Left renal cortex interstitium (tissue), 4 donors: ENCODE data around the gene ST3GAL5. TPM values are rescaled to one million over a fixed set of nuclear protein-coding genes. Genes with fewer than 3 reads are reported as not detected.

Experiments
- DNase-seq, 4 donors: peaks; one replicate each; pipeline ENCODE4 v3.0.0-alpha.2; 2013; ENCODE audit warnings: low read depth in 4 of 4, low spot score in 2 of 4, missing footprints in 1 of 4
- polyA plus RNA-seq, 4 donors: library from polyadenylated mRNA; unstranded; fragments of 120-200 nt; gene quantifications; one replicate each; pipeline ENCODE4 v1.2.1, GENCODE V29; 2013; ENCODE audit not compliant: insufficient read length in 4 of 4

The ST3GAL5 gene
- polyA plus RNA-seq, 4 donors: 9.5 to 12.6 (median 12.3) TPM

DNA sequence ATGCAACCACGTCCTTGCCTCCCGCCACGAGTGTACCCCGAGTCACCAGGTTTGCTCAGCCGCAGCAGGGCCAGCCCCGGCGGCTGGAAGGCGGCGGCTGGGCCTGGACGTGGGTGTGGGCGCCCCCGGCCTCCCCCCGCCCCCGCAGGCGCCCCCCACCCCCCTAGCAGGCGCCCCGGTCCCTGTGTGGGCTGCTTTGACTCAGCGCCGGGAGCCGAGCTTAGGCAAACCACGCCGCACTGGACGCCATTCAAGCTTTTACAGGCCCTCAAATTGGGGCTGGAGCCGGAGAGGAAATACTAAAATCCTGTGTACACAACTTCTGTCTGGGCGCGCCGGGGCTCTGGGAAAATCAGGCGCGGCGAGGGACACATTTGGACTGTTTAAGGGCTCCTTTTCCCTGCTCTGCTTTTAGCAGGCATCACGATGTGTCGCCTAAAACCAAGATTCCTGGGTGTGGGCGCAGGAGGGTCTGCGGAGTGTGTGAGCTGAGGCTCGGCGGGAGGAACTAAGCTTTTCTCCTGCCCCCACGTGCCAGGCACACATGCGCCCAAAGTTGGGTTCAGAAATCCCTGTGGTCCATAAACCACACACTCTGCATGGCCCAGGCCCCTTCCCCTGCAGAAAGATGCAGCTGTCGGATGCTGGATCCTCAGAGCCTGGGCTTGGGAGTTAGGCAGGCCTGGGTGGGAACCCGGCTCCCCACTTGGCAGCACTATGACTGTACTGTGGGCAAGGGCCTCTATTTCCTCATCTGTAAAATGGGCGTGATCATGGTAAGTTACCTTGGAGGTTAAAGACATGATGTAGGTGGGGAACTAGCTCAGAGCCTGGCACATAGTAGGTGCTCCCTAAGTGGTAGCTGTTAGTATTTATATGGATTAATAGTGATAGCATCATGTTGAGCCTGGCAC lies 77.4 kb downstream of the ST3GAL5 start:
- DNase-seq: no peak

DNA sequence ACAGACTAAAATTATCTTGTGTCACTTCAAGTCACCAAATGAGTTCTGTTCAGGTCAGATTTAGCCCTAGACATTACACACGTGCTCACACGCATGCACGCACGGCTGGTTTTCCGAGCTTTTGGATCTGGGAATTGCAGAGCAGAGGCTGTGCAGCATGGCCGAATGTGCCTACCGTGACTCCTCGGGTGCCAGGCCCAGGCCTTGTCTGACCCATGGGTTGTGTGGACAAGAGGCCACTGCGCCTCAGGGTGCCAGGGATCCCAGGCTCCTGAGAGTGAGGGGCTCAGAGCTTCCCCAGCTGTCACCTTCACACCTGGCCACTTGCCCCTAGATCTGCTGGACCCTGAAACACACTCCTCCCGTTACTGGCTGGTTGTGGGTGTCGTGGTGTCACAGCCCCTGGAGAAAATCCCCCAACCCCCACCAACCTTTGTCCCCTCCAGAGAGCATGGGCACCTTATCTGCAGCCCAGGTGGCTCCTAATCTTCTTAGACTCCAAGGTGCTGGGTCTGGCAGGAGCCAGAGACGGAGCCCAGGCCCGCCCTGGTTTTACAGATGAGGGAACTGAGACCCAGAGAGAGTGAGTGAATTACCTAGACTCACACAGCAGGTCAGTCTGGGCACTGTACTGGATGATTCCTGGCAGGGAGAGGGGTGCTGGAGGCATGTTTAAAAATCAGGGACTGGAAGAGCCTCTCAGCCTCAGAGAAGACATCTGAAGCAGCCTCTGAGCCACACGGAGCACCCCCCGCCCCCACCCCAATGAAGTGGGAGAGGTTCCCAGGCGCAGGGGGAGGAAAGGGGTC lies 78.2 kb downstream of the ST3GAL5 start:
- no peak for DNase-seq

DNA sequence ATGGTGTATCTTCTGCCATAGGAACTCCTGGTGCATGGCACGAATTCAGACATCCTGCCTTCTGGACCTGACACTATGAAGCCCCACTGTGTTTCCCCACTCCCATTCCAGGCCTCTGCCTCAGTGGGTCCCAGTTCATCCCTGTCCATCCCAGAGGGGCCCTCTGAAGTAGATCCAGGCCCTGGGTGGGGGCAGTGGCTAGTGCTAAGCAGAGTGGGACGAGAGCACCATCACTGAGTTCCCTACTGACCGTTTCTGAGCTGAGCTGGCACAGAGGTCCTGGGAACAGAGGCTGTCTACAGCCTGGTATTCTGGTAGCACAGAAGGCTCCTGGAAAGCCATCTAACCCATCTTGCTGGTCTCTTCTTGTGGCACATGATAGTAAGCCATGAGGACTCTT lies 81.0 kb downstream of the ST3GAL5 start:
- DNase-seq: no peak

DNA sequence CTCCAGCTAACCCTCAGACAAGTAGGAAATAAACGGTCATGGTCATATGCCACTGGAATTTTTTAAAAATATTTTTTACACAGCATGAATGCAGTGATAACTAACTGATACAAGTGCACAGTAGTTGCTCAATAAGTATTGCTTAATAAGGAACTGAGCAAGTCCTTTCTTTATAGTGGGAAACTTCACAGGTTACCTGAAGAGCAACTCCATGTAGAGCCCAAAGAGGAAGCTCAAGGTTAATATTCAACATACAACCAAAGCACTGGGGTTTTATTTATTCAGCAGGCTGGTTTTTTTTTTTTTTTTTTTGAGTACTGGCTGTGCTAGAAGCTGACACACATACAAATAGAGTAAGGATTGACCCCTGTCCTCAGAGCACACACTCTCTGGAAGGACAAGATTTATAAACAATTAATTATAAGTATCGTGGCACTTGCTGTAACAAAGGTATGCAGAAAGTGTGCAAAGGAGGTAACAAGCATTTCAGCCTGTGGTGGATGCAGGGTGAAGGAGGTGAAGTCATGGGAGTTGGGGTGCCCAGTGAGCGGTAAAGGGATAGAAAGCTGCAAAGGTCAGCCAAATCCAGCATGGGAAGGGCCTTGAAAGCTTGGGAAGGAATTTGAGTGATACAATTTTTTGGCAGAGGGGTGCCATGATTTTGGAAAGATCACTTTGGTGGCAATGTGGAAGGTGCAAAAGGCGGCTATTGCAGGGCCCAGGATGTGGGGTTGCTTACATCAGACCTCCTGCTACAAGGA lies 82.3 kb downstream of the ST3GAL5 start:
- DNase-seq: no peak

DNA sequence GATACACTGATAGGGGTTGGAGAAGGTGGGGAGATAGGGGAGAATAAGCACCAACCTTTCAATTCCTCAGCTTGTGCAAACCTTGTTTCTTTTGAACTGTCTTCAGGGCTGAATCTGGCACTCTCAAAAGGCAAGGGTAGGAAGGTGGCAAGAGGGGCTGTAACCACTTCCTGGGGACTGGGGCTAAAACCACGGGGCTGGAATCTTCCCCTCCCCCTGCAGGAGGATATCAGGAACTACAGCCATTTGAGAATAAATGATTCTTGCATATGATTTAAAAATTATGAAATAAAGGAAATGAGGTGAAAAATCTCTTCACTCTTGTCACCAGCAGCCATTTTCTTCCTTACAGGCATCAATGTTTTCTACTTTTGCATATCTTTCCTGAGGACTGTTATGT lies 84.2 kb downstream of the ST3GAL5 start:
- DNase-seq: no peak

DNA sequence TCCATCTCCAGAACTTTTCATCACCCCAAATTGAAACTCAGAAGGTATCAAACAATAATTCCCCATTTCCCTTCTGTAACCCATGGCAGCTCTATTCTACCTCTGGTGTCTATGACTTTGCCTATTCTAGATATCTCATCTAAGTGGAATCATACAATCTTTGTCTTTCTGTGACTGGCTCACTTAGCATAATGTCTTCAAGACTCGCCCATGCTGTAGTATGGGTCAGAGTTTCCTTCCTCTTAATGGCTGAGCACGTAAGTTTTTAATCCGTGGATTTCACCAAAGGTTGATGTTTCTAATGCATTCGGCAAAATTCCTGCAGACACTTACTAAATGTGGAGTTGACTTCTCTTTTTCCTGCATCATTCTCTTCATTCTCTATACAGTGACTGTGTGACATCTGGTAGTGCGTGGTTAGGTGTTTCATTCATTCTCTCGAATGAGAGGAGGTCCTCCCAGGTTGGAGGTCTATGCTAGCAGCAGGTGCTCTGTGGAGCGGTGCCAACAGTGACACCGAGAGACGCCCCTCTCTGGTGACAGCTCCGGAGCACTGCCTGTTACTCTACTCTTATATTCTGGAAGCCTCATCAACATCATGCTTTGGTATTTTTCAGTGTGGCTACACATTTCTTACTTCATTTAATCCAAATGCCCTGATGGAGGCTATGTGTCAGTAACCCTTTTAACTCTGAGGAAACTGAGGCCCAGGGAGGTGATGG lies 84.9 kb downstream of the ST3GAL5 start:
- DNase-seq: no peak

DNA sequence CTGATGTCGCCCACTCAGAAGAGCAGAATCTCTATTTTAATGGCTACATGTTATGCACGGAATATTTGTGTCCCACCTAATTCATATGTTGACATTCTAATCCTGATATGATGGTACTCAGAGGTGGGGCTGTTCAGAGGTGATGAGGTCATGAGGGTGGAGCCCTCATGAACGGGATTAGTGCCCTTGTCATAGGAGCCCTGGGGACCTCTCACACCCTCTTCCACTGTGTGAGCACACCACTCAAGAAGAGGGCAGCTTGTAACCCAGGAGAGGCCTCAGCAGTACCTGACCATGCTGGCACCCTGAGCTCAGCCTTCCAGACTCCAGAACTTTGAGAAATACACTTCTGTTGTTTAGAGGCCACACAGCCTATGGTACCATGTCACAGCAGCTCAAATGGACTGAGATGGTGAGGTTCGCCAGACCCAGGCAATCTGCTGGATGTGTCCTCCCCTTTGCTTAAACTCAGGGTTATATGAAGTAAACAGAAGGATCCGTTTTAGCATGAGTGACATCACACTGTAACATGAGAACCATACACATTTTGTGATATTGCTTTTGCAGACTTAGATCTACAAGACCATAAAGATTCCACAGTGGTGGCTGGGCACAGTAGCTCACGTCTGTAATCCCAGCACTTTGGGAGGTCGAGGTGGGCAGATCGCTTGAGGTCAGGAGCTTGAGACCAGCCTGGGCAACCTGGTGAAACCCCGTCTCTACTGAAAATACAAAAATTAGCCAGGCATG lies 86.3 kb downstream of the ST3GAL5 start:
- DNase-seq: no peak

DNA sequence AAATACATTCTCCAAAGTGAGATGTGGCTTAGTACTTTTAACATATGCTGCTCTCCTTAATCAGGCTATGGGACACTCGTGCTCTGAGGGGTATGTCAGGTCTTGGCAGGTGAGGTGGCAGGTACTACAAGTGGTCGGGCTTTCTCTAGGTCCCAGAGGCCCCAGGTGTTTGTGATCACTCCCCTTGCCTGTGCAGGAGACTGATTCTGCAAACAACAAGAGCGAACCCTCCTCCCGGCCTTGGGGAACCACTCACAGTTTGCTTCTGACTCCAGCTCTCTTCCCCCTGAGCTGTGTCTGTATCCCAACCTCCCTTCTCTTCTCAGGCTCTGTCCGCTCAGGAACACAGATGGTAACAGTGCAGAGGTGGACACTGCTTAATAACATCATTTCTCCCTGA lies 86.9 kb downstream of the ST3GAL5 start:
- no peak for DNase-seq

DNA sequence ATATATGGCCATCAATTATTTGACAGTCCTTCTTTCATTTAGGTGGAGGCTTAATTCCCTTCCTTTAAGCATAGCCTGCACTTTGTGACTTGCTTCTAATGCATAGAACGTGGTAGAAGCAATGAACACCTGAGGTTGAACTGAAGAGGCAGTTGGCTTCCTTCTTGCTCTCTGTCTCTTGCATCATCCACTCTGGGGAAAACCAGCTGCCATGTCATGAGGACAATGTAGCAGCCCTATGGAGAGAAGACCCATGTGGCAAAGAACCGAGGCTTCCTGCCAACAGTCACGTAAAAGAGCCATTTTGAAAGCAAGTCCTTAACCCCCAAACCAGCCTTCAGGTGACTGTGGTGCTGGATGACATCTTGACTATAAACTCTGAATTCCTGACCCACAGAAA lies 88.2 kb downstream of the ST3GAL5 start:
- DNase-seq: no peak

DNA sequence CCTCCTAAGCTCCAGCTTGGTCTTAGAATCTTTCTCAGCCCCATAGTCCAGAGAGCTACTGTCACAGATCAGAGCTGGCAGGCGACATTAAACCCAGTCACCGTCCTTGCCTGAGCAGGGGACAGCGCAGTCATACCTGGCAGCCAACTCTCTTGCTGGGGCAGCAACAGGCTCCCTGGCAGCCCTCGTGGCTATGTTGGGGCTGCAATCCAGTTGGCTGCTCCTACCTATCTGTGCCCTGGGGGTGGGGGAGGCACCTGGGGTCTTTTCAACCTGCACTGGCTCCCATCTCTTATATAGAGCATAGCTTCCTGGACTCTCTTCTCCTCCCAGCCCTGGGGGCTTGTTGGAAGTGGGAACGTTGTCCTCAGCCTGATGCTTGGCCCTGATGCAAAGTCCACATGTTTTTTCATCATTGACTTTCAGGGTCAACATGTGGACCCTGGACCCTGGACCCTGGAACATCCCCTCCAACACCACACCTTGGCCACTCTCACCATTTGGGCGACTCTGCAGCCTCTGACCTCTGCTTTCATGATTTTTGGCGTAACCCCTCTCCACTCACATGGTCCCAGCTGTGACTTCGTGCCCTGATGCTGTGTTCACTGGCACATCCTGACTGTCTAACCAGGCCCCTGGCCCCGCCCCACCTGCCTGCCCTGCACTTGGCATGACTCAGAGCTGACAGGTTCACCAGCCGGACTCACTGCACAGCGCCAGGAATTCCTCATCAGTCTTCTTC lies 89.4 kb downstream of the ST3GAL5 start:
- no peak for DNase-seq

DNA sequence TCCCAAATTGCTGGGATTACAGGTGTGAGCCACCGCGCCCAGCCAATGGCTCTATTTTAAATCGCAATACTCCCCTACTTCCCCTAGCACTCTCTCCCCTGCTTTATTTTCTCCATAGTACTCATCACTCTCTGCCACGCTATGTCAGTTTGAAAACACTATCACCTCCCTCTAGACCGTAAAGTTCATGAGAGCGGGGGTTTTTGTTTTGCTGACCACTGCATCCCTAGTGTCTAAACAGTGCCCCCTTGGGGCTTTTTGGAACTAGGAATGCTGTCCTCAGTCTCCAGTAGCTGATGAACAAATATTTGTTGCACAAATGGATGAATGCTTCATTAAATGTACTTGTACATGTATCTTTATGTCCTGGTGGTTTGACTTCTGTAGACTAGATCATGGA lies 90.9 kb downstream of the ST3GAL5 start:
- DNase-seq: no peak

DNA sequence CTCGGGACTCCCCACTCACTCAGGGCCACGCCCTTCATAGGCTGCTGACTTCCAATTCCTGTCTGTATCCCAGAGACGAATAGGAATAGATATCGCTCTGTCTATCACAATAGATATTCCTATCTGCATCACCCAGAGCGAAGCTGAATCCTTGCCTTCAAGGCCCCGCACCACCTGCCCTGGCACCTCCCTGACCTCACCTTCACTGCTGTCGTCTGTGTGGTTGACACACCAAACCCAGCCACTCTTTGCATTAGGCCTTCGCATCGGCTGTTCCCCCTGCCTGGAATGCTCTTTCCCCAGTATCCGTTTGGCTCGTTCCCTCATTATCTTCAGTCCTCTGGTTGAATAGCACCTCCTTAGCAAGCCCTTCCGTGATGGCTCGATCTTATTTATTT lies 91.5 kb downstream of the ST3GAL5 start:
- no peak for DNase-seq

DNA sequence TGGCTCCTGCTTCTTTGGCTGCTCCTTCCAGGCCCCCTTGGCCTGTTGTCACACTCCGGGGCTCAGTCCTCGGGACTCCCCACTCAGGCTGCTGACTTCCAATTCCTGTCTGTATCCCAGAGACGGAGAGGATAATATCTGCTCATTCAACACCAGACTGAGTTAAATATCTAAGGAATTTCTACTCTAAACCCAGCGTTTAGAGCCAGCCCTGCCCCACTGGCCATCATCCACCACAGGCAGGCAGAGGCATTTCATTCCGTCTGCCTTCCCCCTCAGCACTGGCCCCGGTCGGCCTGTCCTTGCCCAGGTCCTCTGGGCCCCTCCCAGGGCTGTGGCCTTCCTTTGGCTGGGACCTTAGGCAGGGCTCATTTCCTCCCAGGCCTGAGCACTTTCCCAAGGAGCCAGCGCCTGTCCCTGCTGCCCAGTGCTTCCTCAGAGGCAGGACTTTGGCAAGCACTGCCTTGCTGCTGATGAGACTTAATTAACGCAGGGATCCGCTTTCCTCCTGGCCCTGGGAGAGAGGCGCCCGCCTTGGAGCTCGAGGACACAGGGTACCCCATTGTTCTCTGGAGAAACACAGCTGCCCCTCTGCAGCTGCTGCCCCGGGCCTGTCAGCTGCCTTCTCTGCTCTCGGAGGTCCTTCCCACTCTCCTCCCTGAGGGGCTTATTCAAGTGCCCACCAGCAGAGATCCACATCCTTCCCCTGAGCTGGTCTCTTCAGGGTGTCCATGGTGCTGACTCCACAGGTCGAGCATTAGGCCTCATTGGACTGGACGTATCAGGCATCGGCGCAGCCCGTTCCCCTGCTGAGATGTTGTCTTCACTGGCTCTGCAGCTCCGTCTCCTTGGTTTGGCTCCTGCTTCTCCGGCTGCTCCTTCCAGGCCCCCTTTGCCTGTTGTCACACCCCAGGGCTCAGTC lies 92.2 kb downstream of the ST3GAL5 start:
- no peak for DNase-seq

DNA sequence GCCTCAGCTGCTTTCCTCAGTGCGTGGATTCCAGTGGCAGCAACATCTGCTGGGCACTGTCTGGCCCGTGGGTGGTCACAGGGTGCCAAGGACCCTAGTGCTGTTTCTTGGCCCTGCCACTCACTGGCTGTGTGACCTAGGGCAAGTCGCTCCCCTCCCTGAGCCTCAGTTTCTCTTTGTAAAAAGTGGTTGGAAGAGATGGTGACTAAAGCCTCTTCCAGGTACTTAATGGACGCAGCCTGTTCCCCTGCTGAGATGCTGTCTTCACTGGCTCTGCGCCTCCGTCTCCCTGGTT lies 92.8 kb downstream of the ST3GAL5 start:
- no peak for DNase-seq

DNA sequence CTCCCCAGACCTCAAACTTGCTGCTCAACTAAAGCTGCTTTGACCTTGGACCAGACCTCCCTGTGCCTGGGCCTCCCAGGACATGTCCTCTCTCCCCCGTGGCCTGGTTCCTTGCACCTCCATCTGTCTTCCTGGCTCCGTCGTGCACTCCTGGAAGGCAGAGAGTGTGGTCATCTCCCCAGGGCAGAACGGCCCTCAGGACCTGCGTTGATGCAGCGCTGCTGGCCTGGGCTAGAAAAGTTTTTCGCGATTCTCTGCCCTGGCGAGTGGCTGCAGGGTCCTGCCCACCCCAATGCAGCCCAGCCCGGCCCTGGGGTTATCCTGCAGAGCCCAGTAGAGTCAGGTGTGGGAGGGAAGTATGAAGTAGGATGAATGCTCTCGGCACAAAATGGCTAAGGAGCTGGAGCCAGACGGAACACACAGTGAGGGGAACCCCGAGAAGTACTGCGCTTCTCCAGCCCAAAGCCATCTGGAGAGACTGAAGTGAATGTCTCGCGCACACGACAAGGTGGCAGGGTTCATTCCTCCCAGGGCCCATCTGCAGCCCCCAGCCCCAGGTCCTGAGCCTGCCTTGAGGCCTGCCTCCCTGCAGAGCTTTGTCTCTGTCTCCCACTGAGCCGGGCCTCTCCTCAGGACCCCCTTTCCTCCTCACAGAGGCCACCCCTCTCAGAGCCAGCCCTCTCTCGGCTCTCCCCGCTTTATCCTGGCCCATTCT lies 93.3 kb downstream of the ST3GAL5 start:
- no peak for DNase-seq

DNA sequence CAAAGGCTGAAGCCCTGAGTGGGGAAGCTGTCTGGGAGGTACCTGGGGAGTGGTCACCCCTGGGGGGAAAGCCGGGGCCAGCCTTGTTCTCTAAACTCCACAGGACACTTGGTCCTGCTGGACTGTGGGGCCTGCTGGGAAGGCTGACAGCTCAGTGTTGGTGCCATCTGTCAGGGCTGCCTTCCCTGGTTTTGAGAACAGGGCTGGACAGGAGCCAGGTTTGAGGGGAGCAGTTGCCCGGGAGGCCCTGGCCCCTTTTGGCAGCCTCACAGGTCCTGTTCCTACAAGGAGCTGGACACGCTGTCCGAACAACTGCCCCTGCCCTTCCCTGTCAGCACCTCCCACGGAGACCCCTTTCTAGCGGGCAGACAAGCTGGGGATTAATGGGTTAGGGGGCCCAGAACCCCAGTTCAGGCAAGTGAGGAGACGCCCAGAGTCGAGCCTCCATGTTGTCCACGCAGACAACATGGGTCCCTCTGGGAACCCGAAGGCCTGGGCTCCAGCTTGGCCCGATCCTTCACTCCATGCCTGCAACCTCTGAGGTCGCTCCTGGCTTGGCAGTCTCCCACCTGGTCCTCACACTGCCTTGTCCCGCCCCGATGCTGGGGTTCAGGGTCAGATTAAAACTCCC lies 94.2 kb downstream of the ST3GAL5 start:
- DNase-seq: no peak

DNA sequence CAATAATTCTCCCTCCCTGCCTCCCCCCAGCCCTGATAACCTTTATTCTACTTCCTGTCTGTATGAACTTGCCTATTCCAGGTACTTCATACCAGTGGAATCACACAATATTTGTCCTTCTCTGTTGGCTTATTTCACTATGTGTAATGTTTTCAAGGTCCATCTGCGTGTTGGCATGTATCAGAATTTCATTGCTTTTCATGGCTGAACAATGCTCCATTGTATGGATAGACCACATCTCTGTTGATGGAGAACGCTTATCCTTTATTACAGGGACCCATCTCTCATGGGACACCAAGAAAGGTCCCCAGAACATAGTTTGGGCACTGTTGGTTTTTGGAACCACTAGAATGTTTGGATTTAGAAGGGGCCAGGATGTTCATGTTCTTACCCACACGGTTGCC lies 94.8 kb downstream of the ST3GAL5 start:
- no peak for DNase-seq
